ENCODE data around the gene SEBOX. TPM values are rescaled to one million over a fixed set of nuclear protein-coding genes. Genes with fewer than 3 reads are reported as not detected.
A peak's percentile ranks its signal among the peaks of the same experiment; 100 is the strongest.

Gene SEBOX
- total RNA-seq, 4 donors from 2014 or later: not detected

DNA sequence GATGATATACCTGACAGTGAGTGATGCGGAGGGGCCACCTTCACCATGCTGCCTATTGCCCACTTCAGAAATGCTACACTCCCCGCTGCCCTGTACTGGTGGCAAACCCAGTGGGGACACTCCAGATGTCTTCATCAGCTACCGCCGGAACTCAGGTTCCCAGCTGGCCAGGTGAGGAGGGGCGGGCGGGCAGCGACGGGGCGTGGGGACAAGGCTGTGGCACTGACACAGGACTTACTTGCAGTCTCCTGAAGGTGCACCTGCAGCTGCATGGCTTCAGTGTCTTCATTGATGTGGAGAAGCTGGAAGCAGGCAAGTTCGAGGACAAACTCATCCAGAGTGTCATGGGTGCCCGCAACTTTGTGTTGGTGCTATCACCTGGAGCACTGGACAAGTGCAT lies 23.1 kb upstream of the SEBOX start:
- intact Hi-C loops (cut with DNase I): no loop called here
- WGBS, 2 donors: 97% methylated on average over 4 to 11 of the region's 11 CpGs
- no peak for TF ChIP-seq POLR2A (IDR thresholded peaks at IDR 0.05)
- TF ChIP-seq, protein P1, sequence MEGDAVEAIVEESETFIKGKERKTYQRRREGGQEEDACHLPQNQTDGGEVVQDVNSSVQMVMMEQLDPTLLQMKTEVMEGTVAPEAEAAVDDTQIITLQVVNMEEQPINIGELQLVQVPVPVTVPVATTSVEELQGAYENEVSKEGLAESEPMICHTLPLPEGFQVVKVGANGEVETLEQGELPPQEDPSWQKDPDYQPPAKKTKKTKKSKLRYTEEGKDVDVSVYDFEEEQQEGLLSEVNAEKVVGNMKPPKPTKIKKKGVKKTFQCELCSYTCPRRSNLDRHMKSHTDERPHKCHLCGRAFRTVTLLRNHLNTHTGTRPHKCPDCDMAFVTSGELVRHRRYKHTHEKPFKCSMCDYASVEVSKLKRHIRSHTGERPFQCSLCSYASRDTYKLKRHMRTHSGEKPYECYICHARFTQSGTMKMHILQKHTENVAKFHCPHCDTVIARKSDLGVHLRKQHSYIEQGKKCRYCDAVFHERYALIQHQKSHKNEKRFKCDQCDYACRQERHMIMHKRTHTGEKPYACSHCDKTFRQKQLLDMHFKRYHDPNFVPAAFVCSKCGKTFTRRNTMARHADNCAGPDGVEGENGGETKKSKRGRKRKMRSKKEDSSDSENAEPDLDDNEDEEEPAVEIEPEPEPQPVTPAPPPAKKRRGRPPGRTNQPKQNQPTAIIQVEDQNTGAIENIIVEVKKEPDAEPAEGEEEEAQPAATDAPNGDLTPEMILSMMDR (IDR thresholded peaks at IDR 0.05): no peak
- Histone ChIP-seq H3K27ac (no peak overlapping the region), H3K4me3 (replicated peaks in 1 of 3) (no peak overlapping the region), H3K36me3 (peaks cover 20 to 23% of the 10 kb centered on the region in 2 donors), H3K9me3 (no peaks in the 10 kb centered on the region), H3K27me3 (no peaks in the 10 kb centered on the region), H3K4me1 (peaks cover 9 to 14% of the 10 kb centered on the region in 2 donors)
- no peak for DNase-seq

DNA sequence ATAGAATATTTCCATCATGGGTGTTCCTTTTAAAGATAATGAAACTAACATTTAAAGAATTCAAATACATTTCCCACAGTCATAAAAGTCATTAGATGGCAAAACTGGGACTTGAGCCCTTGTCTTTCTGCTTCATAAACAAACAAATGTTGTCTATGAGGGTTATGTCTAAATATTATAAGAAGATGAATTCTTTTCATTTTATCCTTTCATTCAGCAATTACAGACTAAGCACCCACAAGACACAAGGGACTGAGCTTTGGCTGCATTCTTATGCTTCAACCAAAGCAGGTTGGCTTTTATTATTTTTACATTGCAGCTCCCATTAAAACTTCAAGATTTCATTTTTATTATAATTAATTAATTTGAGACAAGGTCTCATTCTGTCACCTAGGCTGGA lies 21.4 kb upstream of the SEBOX start:
- TF ChIP-seq, protein P1 (IDR thresholded peaks at IDR 0.05): no peak
- no peak for TF ChIP-seq POLR2A (IDR thresholded peaks at IDR 0.05)
- Histone ChIP-seq H3K36me3 (peaks cover 16 to 23% of the 10 kb centered on the region in 2 donors), H3K27me3 (no peaks in the 10 kb centered on the region), H3K27ac (no peak overlapping the region), H3K9me3 (no peaks in the 10 kb centered on the region), H3K4me3 (replicated peaks in 1 of 3) (no peak overlapping the region), H3K4me1 (peaks cover 13 to 17% of the 10 kb centered on the region in 2 donors)
- intact Hi-C loops (cut with DNase I): no loop called here
- no peak for DNase-seq

DNA sequence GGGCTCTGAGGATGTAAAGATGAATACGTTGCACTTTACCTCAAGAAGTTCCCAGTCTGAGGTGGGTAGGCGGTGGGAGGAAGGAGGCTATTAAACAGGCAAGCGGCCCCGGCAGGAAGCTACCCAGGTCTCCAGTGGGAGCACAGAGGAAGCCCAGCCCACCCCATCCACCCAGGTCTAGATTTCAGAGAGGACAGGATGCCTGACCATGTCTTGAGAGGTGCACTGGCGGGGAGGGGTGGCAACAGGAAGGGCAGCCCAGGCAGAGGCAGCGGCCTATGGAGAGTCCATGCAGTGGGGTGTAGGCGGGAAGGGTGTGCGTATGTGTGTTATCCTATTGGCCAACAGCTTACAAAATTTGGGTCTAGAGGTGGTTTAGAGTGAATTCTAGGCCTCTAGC lies 20.4 kb upstream of the SEBOX start:
- Histone ChIP-seq H3K36me3 (peaks cover 10 to 18% of the 10 kb centered on the region in 2 donors), H3K27me3 (no peaks in the 10 kb centered on the region), H3K4me1 (peaks cover 18 to 22% of the 10 kb centered on the region in 2 donors), H3K4me3 (replicated peaks in 1 of 3) (peak overlapping the region in 2 of 3 donors; percentile 53 to 66), H3K27ac (no peak overlapping the region), H3K9me3 (no peaks in the 10 kb centered on the region)
- TF ChIP-seq, protein P1 (IDR thresholded peaks at IDR 0.05): no peak
- TF ChIP-seq POLR2A (IDR thresholded peaks at IDR 0.05): no peak
- peak; percentile 30 to 35 for DNase-seq
- WGBS, 2 donors: 78 to 79% methylated on average over 8 of the region's 8 CpGs
- intact Hi-C loops (cut with DNase I): no loop called here

DNA sequence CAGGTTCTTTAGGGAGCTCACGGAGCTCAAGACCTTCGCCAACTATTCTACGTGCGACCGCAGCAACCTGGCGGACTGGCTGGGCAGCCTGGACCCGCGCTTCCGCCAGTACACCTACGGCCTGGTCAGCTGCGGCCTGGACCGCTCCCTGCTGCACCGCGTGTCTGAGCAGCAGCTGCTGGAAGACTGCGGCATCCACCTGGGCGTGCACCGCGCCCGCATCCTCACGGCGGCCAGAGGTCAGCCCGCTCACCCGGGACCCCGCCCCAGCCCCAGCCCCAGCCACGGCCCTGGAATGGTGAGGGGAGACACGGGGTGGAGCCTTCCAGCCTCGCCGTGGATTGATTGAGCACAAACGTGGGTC lies 20.0 kb upstream of the SEBOX start:
- 21 to 24% methylated on average over 9 to 14 of the region's 29 CpGs for WGBS, 2 donors
- TF ChIP-seq, protein P1 (IDR thresholded peaks at IDR 0.05): no peak
- no peak for TF ChIP-seq POLR2A (IDR thresholded peaks at IDR 0.05)
- Histone ChIP-seq H3K36me3 (peaks cover 10 to 18% of the 10 kb centered on the region in 2 donors), H3K9me3 (no peaks in the 10 kb centered on the region), H3K4me3 (replicated peaks in 1 of 3) (peak overlapping the region in 2 of 3 donors; percentile 53 to 66), H3K27ac (peak overlapping the region in 2 of 3 donors; percentile 18 to 39), H3K27me3 (no peaks in the 10 kb centered on the region), H3K4me1 (peaks cover 18 to 22% of the 10 kb centered on the region in 2 donors)
- intact Hi-C loops (cut with DNase I): no loop called here
- peak; percentile 32 to 43 for DNase-seq

DNA sequence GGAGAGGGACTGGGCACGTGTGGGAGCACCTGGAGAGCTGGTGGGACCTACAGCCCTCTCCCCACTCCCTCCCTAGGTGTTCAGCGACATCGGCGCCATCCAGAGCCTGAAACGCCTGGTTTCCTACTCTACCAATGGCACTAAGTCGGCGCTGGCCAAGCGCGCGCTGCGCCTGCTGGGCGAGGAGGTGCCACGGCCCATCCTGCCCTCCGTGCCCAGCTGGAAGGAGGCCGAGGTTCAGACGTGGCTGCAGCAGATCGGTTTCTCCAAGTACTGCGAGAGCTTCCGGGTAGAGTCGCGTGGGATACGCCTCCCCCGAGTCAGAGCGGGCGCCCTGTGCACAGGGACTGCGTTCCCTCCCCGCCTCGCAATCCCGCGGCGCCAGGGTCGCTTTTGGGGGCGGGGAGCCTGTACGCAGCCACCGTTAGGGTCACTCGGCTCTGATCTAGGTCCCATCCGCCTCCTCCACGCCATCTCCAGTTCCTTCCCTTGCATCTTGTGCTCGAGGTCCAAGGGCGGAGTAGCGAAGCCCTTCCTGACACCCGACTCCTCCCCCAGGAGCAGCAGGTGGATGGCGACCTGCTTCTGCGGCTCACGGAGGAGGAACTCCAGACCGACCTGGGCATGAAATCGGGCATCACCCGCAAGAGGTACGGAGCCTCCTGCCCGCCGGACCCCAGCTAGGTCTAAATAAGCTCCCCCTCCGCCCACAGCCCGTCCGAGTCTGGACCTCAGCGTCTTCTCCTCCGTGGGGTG lies 19.5 kb upstream of the SEBOX start:
- 10 to 12% methylated on average over 20 to 24 of the region's 56 CpGs for WGBS, 2 donors
- no peaks in the 10 kb centered on the region for H3K9me3 ChIP-seq
- H3K4me1 ChIP-seq: peaks cover 18 to 22% of the 10 kb centered on the region in 2 donors
- TF ChIP-seq, protein P1 (IDR thresholded peaks at IDR 0.05): no peak
- TF ChIP-seq POLR2A (IDR thresholded peaks at IDR 0.05): peak in 1 of 2 donors; percentile 71
- H3K27me3 ChIP-seq: no peaks in the 10 kb centered on the region
- intact Hi-C loops (cut with DNase I): no loop called here
- DNase-seq: peak; percentile 87 to 91
- peaks cover 5 to 13% of the 10 kb centered on the region in 2 donors for H3K36me3 ChIP-seq
- peak overlapping the region in 2 of 3 donors; percentile 18 to 39 for H3K27ac ChIP-seq
- H3K4me3 ChIP-seq (replicated peaks in 1 of 3): peak overlapping the region in 2 of 3 donors; percentile 53 to 66

Data from thyroid gland (tissue), 4 donors.